Breast epithelium (tissue), 3 donors: ENCODE results near the gene LIX1.

Source experiments
- CTCF ChIP-seq, 3 donors: fragments of 450-650 bp; IDR thresholded peaks; one replicate each; pipeline ENCODE4 v1.5.1; 2016 to 2017; ENCODE audit warnings: antibody characterized with exemption in 3 of 3, mild to moderate bottlenecking in 3 of 3, moderate library complexity in 3 of 3
- POLR2A ChIP-seq: fragments of 450-650 bp; IDR thresholded peaks from one replicate; pipeline ENCODE4 v1.6.1; 2016; ENCODE audit warnings: antibody characterized with exemption, mild to moderate bottlenecking, moderate library complexity

- TF ChIP-seq CTCF (IDR thresholded peaks at IDR 0.05) (no peak), POLR2A (no peak)
Measured at GRCh38 chr5:97042996-97043395, 99.4 kb downstream of the LIX1 start.
